Kasumi-1 (cell line): ENCODE results near the gene OXTR.
"Not testable (repeated sequence)": the region's sequence is repeated elsewhere in the genome, so short reads cannot be mapped to it uniquely, and the experiment has no call there.

Source experiments
- DNase-seq, 2 experiments: peaks; one replicate each; lab custom pipeline; 2025; lab: John Stamatoyannopoulos, UW

Gene OXTR

GRCh38 chr3:8741581-8742261, 27.7 kb downstream of the OXTR start:
- DNase-seq, result no peak

DNA sequence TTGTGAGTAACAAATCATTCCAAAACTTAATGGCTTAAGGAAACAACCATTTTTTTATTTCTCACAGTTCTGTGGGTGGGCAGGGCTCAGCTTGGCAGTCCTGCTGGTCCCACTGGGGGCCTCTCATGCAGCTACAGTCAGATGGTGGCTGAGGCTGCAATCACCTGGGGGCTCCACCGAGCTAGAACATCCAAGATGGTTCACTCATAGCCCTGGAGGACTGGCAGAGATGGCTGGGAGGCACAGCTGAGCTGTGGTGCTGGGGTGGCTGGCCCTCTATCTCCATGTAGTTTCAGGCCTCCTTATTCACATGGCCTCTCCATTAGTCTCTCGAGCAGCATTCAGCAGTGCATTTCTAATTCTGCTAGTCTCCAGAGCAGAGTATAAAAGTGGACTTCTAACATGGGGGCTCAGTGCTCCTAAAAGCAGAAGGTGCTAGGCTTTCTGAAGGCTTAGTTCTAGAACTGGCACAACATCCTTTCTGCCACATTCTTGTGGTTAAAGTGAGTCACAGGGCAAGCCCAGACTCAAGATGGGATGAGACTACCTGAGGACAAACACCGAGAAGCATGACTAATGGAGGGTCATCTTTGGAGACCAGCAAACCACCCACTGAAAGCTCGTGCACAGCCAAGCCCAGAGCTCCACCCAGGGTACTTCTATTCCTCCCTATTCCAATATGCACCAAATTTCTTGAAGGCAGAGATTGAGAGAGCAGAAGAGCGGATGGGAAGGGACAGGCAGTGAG, 29.5 kb downstream of the OXTR start:
- DNase-seq, result no peak

GRCh38 chr3:8738639-8739038, 30.8 kb downstream of the OXTR start:
- no peak for DNase-seq

DNA sequence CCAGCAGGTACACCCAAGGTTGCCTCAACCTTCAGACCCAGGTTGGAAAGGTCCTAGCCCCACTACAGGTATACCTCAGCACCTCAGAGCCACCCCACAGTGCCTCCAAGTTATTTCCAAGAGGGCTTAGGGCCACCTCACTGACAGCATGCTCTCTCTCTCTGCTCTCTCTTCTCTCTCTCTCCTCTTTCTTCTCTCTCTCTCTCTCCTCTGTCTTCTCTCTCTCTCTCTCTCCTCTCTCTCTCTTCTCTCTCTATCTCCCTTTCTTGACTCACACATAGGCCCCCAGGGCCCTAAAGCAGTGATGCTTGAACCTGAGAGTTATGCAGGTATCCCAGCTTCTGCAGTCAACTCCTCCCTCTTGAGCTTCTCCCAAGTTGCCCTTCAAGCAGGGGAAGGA, 31.6 kb downstream of the OXTR start:
- DNase-seq, result no peak

DNA sequence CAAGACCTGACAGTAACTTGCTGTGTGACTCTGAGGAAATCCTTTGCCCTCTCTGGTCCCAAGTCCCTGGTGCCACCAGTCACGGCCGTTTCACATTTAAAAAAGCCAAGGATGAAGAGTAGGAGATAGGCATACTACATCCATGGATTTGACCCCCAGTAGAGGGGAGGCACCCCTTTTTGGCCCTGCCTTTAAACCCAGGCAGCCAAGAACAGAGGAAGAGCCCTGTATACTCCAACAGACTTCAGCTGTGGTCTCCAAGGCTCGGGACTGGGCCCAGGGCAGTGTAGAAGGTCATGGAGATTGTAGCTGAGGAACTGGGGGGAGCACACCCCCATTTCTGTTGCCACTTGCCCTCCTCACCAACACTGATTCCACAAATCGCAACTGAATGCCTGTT, 32.1 kb downstream of the OXTR start:
- DNase-seq, result no peak

DNA sequence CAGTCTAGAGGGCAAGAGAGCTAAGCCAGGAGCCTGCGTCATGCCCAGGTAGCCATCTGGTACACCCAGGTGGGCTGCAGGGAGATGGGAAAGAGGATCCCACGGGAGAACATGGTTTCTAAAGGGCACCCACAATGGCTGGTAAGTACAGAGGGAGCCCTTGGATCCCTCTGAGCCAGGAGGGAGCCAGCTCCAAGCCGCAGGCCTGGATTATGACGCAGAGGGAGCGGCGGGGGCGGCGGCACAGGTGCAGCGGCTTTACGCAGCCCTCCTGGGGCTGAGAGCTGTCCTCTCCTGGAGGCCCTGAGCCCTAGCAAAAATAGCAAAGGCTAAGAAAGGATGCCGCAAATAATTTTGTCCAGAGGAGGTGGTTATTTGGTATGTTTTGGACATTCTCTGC, 33.0 kb downstream of the OXTR start:
- DNase-seq, result no peak

DNA sequence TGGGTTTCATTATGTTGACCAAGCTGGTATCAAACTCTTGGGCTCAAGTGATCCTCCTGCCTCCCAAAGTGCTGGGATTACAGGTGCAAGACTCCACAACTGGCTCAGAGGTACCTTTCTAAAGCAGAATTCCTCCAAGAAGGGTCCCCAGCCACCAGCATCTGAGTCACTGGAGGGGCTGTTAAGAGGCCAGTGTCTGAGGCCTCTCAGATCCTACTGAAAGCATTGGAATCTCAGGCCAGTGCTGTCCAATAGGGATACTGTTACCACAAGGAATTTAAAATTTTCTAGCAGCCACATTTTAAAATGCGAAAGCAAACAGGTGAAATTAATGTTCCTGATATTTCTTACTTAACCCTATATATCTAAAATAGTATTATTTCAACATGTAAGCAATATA, 34.5 kb downstream of the OXTR start:
- no peak for DNase-seq

GRCh38 chr3:8734137-8734878, 35.1 kb downstream of the OXTR start:
- DNase-seq, result no peak

DNA sequence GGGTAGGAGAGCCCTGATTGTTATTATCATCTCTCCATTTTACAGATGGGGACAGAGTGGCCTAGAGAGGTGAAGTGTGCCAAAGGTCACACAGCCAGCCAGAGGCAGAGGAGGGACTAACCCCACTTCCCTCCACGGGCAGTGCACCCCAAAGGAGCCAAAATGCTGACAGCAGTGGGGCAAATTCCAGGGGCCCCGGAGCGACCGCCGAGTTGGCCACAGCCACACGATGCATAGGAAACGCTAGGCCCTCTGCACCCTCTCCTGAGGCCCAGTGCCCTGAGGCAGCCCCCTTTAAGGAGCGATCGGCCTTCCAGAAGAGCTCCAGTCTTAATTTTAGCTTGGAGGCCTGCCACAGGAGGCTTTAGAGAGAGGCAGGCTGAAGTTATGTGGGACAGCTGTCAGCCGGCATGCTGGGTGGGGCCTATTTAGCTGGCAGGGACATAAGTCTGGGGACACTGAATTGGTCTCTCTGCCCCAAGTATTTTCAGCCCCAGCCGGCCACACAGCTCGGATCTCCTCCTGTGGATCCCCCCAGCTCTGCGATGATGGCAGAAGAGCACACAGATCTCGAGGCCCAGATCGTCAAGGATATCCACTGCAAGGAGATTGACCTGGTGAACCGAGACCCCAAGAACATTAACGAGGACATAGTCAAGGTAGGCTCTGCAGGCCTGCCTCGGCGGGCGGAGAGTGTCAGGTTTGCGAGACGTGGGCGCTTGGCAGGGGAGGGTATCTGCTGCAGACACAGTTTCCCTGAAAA, 35.9 kb downstream of the OXTR start, which contains the start of gene CAV3:
Gene CAV3, plus strand, starts transcription at position 471 of the 763 bp plus-strand sequence. Its CDS starts 75 bp downstream, at position 546.
- no peak for DNase-seq

DNA sequence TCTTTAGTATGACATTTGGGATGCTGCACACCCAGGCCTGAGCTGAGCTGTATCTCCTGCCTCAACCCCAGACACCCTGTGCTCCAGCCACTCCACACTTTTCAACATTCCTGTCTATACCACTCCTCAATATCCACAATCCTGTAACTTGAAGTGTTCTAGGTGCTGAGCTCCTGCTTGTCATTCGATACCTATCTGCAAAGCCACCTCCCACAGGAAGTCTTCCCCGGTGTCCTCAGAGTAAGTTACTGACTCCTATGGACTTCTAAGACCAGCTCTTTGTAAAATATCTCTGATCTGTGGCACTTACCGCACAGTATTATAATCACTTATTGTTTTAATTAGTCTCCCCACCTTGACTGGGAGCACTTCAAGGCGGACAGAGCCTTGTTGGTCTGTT, 37.0 kb downstream of the OXTR start:
- DNase-seq, result no peak

- DNase-seq, result no peak
Observed at GRCh38 chr3:8730656-8731055, 38.8 kb downstream of the OXTR start.

DNA sequence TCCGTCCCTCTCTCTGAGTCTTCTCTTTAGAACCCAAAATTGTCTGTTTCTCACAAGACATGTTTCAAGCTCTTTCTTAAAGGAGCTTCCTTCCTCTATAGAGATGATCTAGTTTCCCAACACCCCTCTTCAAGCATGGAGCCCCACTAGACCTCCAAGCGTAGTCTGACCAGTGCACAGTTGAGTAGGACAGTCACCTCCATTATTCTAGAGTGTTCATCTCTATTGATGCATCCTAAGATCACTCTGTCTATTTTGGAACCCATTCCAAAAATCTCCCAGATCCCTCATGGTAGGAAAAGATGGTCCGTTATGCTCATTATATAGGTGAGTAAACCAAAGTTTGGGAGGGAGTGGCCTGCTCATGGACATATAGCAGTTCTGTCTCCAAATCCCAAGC, 39.9 kb downstream of the OXTR start:
- DNase-seq, result no peak

- no peak for DNase-seq
Observed at GRCh38 chr3:8727605-8728512, 41.6 kb downstream of the OXTR start.

- DNase-seq, result no peak
Observed at GRCh38 chr3:8724108-8724752, 45.2 kb downstream of the OXTR start.

DNA sequence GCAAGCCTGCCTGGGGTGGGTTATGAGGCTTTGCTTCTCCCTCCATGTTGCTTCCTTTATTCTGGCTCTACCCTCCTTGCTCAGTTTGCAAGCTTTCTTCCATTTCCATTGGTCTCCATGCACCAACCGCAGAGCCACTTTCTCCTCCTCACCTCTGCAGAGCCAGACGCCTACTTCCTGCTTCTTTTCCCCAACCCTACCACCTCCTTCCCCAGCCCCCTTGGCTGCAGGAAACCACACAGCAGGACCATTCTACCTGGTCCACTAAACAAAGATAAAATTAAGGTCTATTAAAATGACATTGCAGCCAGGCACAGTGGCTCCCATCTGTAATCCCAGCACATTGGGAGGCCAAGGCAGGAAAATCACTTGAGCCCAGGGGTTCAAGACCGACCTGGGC, 45.8 kb downstream of the OXTR start:
- no peak for DNase-seq

GRCh38 chr3:8722808-8723207, 46.6 kb downstream of the OXTR start:
- DNase-seq, result no peak

DNA sequence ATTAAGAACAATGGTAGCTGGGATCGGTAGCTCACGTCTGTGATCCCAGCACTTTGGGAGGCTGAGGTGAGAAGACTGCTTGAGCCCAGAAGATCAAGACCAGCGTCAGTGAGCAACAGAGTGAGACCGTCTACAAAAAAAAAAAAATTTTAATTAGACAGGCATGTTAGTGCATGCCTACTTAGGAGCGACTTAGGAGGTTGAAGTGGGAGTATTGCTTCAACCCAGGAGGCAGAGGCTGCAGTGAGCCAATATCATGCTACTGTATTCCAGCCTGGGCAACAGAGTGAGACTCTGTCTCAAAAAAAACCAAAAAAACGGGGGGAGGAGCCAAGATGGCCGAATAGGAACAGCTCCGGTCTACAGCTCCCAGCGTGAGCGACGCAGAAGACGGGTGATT, 53.7 kb downstream of the OXTR start:
- not testable (repeated sequence) for DNase-seq

GRCh38 chr3:8713901-8714759, 55.3 kb downstream of the OXTR start:
- peak in 1 of 2 experiments; percentile 20 for DNase-seq

- no peak for DNase-seq
Observed at GRCh38 chr3:8712908-8713255, 56.5 kb downstream of the OXTR start.
